ENCODE results near the gene YIF1A. TPM values are rescaled to one million over a fixed set of nuclear protein-coding genes. Genes with fewer than 3 reads are reported as not detected.
"Not testable (repeated sequence)": the region's sequence is repeated elsewhere in the genome, so short reads cannot be mapped to it uniquely, and the experiment has no call there.

YIF1A gene
- total RNA-seq, 2 donors from 2014 or later = 65.4 to 155 TPM

GRCh38 chr11:66277471-66278362, 11.2 kb downstream of the YIF1A start, which contains the start of gene CNIH2:
CNIH2 (plus strand) TSS chr11:66278175; CDS start chr11:66278457, 282 bp downstream.
- H3K36me3 ChIP-seq = peaks cover 35% of the 10 kb centered on the region
- TF ChIP-seq CTCF (IDR thresholded peaks at IDR 0.05) = no peak
- ATAC-seq (ENCODE audit: insufficient number of reproducible peaks, low FRiP score, low read depth) (no peak), DNase-seq (ENCODE audit: low spot score) (no peak)
- peak within 1 kb of the TSS; percentile 64 for H3K4me3 ChIP-seq
- H3K27me3 ChIP-seq (replicated peaks; ENCODE audit: insufficient read depth) = no peaks in the 10 kb centered on the region
- no peaks in the 10 kb centered on the region for H3K9me3 ChIP-seq
- no peak within 1 kb of the TSS for H3K27ac ChIP-seq
- H3K4me1 ChIP-seq (ENCODE audit: control insufficient read depth in 1 of 2, low read depth in 2 of 2) = peaks cover 7 to 15% of the 10 kb centered on the region in 2 donors

GRCh38 chr11:66277064-66277463, 11.9 kb downstream of the YIF1A start:
- DNase-seq (ENCODE audit: low spot score) = not testable (repeated sequence)
- peaks cover 42% of the 10 kb centered on the region for H3K36me3 ChIP-seq

GRCh38 chr11:66276619-66277018, 12.3 kb downstream of the YIF1A start:
- peaks cover 46% of the 10 kb centered on the region for H3K36me3 ChIP-seq
- not testable (repeated sequence) for H3K9me3 ChIP-seq; H3K27ac ChIP-seq; H3K4me3 ChIP-seq; DNase-seq (ENCODE audit: low spot score); H3K4me1 ChIP-seq (ENCODE audit: control insufficient read depth in 1 of 2, low read depth in 2 of 2); ATAC-seq (ENCODE audit: insufficient number of reproducible peaks, low FRiP score, low read depth); H3K27me3 ChIP-seq (replicated peaks; ENCODE audit: insufficient read depth)

More at GRCh38 chr11:66277064-66277463, 11.9 kb downstream of the YIF1A start:
- ATAC-seq (ENCODE audit: insufficient number of reproducible peaks, low FRiP score, low read depth); H3K4me1 ChIP-seq (ENCODE audit: control insufficient read depth in 1 of 2, low read depth in 2 of 2); H3K9me3 ChIP-seq; H3K27me3 ChIP-seq (replicated peaks; ENCODE audit: insufficient read depth); H3K4me3 ChIP-seq; H3K27ac ChIP-seq: not testable (repeated sequence)

- DNase-seq (ENCODE audit: low spot score) (no peak), ATAC-seq (ENCODE audit: insufficient number of reproducible peaks, low FRiP score, low read depth) (no peak)
- peaks cover 48% of the 10 kb centered on the region for H3K36me3 ChIP-seq
- no peak overlapping the region for H3K27ac ChIP-seq
- no peaks in the 10 kb centered on the region for H3K9me3 ChIP-seq
- no peaks in the 10 kb centered on the region for H3K27me3 ChIP-seq (replicated peaks; ENCODE audit: insufficient read depth)
- no peak overlapping the region for H3K4me3 ChIP-seq
- H3K4me1 ChIP-seq (ENCODE audit: control insufficient read depth in 1 of 2, low read depth in 2 of 2) = peaks cover 3 to 6% of the 10 kb centered on the region in 2 donors
- no peak for TF ChIP-seq CTCF (IDR thresholded peaks at IDR 0.05)
Measured at GRCh38 chr11:66275984-66276612, 12.8 kb downstream of the YIF1A start.

- Histone ChIP-seq H3K27me3 (replicated peaks; ENCODE audit: insufficient read depth) (no peaks in the 10 kb centered on the region), H3K4me1 (ENCODE audit: control insufficient read depth in 1 of 2, low read depth in 2 of 2) (peaks cover 3 to 12% of the 10 kb centered on the region in 2 donors), H3K4me3 (no peak overlapping the region), H3K36me3 (peaks cover 51% of the 10 kb centered on the region), H3K27ac (no peak overlapping the region), H3K9me3 (no peaks in the 10 kb centered on the region)
- ATAC-seq (ENCODE audit: insufficient number of reproducible peaks, low FRiP score, low read depth) (no peak), DNase-seq (ENCODE audit: low spot score) (no peak)
- TF ChIP-seq CTCF (IDR thresholded peaks at IDR 0.05) = no peak
Measured at GRCh38 chr11:66275396-66275795, 13.5 kb downstream of the YIF1A start.

GRCh38 chr11:66274219-66274618, 14.7 kb downstream of the YIF1A start:
- Histone ChIP-seq H3K27me3 (replicated peaks; ENCODE audit: insufficient read depth) (no peaks in the 10 kb centered on the region), H3K36me3 (peaks cover 51% of the 10 kb centered on the region), H3K4me3 (no peak overlapping the region), H3K4me1 (ENCODE audit: control insufficient read depth in 1 of 2, low read depth in 2 of 2) (peaks cover 14 to 24% of the 10 kb centered on the region in 2 donors), H3K9me3 (no peaks in the 10 kb centered on the region), H3K27ac (no peak overlapping the region)
- no peak for DNase-seq (ENCODE audit: low spot score)
- no peak for ATAC-seq (ENCODE audit: insufficient number of reproducible peaks, low FRiP score, low read depth)
- TF ChIP-seq CTCF (IDR thresholded peaks at IDR 0.05) = no peak
